Activated CD4-positive, alpha-beta T cell treated with anti-CD3 and anti-CD28 coated beads, Interleukin-2, Interleukin-4, amounts not matched to agents 100 ng/mL and 50 ng/mL, durations not matched to agents 16 hours and 8 hours (primary cell): Measurements from ENCODE around the gene MYOD1.
A peak's percentile ranks its signal among the peaks of the same experiment; 100 is the strongest.

Experiments used
- DNase-seq: peaks from one replicate; pipeline ENCODE4 v3.0.0-alpha.2; 2020; ENCODE audit warnings: low spot score

The MYOD1 gene

DNA sequence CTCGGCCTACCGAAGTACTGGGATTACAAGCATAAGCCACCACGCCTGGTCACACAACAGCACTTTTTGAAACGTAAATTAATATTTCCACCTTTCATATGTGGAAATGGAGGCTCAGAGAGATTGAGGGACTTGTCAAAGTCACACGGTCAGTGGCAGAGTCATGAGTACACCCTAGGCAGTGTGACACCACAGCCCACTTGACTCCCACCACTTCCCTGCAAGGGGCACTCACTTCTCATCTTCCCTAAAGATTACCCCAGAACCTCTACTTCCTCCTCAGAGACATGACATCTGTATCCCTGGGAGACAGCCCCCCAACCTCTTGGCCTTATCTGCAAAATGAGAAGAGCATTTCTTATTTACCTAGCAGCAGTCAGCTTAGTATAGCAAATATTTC lies 16.5 kb upstream of the MYOD1 start:
- no peak for DNase-seq

- DNase-seq: peak; percentile 34
Measured at GRCh38 chr11:17703951-17704350, 15.4 kb upstream of the MYOD1 start.

DNA sequence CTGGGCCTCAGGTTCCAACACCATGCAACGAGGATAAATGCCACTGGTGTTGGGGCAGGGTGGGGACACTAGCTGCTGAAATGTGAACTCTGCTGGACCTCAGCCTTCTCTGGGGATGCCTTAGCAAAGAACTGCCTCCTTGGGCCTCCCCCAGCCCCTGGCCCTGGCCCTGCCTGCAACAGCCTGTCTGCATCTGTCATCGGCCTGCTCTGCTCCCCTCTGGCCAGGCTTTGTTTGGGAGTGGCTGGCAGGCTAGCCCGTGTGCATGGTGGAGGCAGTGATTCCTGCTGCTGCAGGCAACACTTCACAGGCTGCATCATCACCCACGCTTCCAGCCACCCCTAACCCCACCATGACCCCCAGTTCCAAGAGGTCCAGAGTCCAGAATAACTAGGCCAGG lies 11.5 kb upstream of the MYOD1 start:
- no peak for DNase-seq

DNA sequence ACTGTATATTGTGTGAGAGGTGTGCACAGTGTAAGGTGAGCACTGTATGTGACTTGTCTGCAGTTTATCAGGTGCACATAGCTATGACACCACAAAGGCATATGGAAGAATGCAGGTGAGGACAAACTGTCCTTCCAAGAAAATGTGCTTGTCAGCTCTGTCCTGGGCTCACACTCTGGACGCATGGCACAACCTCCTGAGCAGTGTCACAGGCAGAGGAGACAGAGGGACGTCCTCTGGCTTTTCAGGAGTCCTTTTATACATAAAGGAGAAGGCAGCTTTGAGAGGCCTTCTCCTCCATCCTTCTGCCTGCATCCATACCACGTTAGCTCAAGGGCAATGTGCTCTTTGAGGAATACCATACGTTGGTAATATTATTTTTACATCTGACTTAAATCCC lies 7.5 kb upstream of the MYOD1 start:
- no peak for DNase-seq

DNA sequence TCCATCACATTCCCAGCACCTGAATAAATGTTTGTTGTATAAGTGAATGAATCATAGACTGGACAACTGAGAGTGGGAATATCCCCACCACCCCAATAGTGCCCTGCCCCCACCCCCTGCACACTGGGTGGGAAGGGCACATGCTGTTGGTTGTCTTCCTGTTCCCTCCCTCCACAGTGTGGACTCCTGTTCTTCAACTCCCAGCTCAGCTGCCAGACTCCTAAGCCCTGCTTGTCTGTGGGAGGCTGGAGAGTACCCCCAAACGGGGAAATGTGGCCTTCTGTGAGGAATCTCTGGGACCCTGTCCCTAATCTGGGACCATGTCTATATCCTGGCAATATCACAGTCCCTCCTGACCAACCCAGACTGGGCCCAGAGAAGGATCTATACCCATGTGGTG lies 5.5 kb upstream of the MYOD1 start:
- DNase-seq: no peak

GRCh38 chr11:17714356-17714854 lies 5.0 kb upstream of the MYOD1 start:
- DNase-seq: no peak

GRCh38 chr11:17714870-17715269 lies 4.5 kb upstream of the MYOD1 start:
- no peak for DNase-seq

DNA sequence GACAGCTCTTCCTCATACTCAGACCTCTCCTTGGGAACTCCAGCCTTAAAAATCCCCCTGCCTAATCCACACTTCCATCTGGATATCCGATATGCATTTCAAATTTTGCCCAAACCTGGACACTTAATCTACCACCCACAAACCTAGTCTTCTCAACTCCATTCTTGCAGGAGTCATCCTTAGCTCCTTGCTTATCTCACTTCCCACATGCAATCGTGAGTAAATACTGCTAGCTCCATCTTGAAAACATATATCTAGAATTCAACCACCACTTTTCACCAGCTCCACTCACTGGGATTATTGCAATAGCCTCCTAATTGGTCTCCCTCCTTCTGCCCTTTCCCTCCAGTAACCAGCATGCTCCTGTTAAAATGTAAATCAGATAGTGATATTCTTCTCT lies 2.6 kb upstream of the MYOD1 start:
- DNase-seq: no peak

DNA sequence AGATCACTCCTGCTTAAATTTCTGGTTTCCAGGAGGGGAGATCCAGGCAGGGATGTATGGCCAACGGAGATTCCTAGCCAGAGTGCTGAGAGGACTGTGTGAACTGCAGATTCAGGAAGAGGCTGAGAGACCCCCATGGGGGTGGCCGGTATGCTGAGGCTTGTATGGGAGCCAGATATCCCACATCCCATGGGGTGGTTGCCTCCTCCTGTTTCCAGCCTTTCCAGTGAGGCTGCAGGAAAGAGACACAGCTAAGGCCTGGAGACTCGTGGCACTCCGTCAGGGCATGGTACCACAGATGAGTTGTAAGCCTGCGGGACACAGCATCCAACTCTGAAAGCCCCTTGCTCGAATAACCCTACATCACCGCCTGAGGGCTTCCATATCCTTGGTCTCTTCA lies 1.4 kb upstream of the MYOD1 start:
- no peak for DNase-seq

DNA sequence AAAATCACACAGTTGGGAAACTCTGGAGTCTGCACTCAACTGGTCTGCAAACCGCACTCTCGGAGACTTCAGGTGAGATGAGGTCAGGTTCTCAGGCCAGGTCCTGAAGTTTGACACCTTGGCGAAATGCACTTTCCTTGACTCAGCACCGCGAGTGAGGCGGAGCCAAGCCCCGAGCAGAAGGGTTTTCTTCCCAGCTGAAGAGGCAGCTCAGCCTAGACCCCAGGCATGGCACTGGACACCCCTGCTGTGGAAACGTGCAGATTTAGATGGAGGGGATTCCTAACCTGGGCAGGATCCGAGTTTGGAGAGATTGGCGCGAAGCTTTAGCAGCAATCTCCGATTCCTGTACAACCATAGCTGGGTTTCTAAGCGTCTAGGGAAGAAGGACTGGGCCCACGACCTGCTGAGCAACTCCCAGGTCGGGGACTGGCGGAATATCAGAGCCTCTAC lies 835 bp upstream of the MYOD1 start:
- DNase-seq: no peak

DNA sequence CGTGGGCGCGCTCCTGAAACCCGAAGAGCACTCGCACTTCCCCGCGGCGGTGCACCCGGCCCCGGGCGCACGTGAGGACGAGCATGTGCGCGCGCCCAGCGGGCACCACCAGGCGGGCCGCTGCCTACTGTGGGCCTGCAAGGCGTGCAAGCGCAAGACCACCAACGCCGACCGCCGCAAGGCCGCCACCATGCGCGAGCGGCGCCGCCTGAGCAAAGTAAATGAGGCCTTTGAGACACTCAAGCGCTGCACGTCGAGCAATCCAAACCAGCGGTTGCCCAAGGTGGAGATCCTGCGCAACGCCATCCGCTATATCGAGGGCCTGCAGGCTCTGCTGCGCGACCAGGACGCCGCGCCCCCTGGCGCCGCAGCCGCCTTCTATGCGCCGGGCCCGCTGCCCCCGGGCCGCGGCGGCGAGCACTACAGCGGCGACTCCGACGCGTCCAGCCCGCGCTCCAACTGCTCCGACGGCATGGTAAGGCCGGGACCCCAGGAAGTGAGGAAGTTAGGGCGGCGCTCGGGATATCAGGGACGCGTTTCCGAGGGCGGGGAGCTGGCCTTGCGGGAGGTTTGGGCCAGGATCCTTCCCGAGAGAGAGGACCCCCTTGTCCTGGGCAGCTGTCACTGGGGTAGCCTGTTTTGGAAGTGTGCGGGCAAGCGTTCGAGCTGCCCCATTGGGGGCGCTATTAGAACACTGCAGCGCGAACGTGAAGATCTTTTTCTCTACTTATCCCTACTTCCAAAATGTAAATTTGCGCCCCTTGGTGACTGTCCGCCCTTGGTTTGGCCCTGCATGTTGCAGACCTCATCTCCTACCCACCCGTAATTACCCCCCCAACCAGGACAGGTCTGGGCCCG lies 796 bp downstream of the MYOD1 start:
- DNase-seq: no peak

DNA sequence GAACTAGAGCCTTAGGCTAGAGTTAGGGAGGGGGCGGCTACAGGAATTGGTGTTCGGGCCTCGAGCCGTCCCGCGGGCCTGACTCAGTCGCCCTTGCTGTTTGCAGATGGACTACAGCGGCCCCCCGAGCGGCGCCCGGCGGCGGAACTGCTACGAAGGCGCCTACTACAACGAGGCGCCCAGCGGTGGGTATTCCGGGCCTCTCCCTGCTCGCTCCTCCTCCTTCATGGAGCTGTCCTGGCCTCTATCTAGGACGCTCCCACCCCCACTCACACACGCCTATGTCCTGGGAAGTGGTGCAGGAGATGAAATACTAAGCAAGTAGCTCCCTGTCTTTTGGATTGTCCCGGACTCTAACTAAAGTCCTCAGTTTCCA lies 1.4 kb downstream of the MYOD1 start:
- DNase-seq: no peak

- DNase-seq: no peak
Measured at GRCh38 chr11:17721242-17721999, 2.0 kb downstream of the MYOD1 start.

DNA sequence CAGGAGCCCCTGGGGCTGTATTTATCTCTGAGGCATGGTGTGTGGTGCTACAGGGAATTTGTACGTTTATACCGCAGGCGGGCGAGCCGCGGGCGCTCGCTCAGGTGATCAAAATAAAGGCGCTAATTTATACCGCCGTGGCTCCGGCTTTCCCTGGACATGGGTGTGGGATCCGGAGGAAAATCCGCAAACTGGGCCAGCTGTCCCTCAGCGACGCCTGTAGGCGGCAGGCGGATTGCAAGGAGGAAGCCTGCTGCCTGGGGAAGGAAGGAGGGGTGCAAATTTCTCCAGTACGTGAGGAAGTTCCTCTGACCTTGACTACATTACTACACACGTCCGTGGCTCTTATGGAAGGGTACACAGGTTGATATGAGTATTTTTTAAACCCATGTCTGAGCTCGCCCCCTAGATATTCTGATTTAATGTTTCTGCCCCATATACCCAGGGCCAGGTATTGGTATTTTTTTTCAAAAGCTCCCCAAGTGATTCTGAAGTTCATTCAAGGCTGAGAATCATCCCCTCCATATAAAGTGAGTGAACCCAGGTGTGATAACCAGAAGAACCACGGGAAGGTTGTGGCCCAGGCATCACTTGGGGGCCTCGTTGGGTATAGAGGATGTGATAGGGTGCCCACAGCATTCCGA lies 2.8 kb downstream of the MYOD1 start:
- DNase-seq: no peak

DNA sequence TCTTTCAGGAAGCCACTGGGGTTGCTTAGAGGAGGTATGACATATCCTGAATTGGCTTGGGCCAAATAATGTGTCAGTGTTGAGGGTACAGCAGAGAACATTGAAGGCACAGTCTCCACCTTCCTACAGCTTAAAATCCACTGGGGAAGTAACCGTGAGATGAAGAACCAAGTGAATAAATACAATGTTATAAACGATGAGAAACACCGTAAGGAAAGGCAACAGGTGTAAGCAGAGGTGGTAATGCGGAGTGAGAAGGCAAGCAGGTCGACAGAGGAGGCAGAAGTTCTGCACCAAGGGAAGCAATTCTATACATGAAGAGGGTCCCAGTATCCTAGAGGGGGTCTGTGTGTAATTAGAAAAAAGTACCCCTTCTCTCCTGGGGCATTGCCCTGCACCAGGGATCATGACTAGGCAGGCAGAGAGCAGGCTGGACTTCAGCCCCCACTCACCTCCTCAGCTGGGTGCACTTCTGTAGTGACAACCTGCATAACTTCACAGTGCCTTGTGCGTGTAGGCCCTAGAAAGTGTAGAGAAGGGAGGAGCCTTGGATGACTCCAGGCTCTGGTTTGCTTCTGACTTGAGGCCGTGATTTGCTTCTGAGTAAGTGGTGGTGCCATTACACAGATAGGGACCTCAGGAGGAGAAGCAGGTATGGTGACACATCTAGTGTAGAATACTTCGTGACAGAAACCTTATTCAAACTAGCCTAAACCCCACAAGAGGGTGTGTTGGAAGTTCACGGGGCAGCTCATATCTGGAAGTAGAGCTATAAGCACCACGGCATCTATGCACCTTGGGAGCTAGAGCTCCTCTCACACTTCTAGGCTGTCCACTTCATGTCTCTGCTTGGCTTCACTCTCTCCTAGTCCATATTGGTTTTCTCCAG lies 4.9 kb downstream of the MYOD1 start:
- DNase-seq: no peak

- no peak for DNase-seq
Measured at GRCh38 chr11:17725174-17725573, 5.8 kb downstream of the MYOD1 start.

DNA sequence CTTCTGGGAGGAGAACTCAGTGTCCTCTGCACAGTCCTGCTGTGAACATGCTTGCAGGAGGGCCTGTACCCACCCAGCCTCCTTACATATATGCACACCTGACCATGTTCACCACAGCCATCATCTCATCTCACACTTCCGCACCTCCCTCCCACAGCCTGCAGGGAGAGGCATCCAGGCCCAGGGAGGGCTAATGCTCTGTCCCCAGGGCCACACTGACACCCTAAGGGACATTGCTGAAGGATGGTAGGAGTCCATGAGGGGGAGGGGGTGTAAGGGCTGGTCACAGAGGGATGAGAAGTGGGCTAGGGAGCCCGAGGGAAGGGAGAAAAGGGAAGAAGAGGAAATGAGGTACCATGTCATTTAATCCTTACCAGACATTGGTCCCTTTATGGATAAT lies 10.8 kb downstream of the MYOD1 start:
- DNase-seq: no peak

GRCh38 chr11:17730608-17731462 lies 11.5 kb downstream of the MYOD1 start:
- peak; percentile 79 for DNase-seq

- DNase-seq: no peak
Measured at GRCh38 chr11:17733261-17733660, 13.9 kb downstream of the MYOD1 start.

DNA sequence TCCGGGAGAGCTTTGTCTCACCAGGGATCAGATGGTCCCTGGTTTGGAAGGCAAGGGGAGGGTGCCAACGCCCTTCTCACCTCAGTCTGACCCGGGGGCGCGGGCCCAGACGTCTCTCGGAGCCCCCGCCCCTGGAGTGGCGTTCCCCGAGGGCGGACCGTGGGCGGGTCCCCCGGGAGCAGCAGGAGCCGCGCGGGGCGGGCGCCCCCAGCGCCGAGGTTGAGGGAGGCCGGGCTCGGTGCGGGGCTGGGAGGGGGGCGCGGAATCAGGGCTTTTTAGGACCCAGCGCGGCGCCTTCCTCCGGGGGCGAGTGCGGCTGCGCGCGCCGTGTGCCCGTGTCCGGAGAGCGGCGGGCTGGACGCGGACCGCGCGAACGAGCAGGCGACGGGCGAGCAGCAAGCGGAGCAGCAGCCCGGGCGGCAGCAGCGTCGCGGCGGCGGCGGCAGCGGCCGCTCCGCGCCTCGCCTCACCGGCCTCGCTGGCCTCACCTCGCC lies 15.1 kb downstream of the MYOD1 start, which contains the start of gene KCNC1:
TSS of gene KCNC1 (plus strand) at position 364 of the 494 bp plus-strand sequence. CDS start 1,222 bp downstream, outside the sequence.
- DNase-seq: no peak
